GM12892 (cell line): ENCODE data around the gene MVB12B.

Experiments used
- DNase-seq: peaks from one replicate; pipeline ENCODE4 v3.0.0; 2011; ENCODE audit not compliant: insufficient read length
- FAIRE-seq: peaks from 2 replicates; lab custom pipeline; 2011; peaks lifted over from hg19 to GRCh38; lab: Jason Lieb, UNC
- POLR2A ChIP-seq: IDR thresholded peaks from 2 replicates; pipeline ENCODE4 v1.6.1; 2011; ENCODE audit warnings: low read depth, low read length, control low read depth
- POLR2AphosphoS5 ChIP-seq: IDR thresholded peaks from 2 replicates; pipeline ENCODE4 v1.6.1; 2011; ENCODE audit warnings: low read depth, low read length, control low read depth
- TAF1 ChIP-seq: IDR thresholded peaks from 2 replicates; pipeline ENCODE4 v1.6.1; 2011; ENCODE audit warnings: low read depth, mild to moderate bottlenecking, control low read depth, low read length, borderline replicate concordance

Gene MVB12B

GRCh38 chr9:126459965-126460843 lies 133.6 kb downstream of the MVB12B start:
- TF ChIP-seq TAF1 = no peak
- no peak for TF ChIP-seq POLR2AphosphoS5
- no peak for TF ChIP-seq POLR2A
- no peak for FAIRE-seq
- DNase-seq = no peak

- DNase-seq = no peak
- no peak for FAIRE-seq
- no peak for TF ChIP-seq POLR2A
- no peak for TF ChIP-seq TAF1
- TF ChIP-seq POLR2AphosphoS5 = no peak
These were observed 134.4 kb downstream of the MVB12B start for GRCh38 chr9:126461029-126461428.

- DNase-seq = no peak
- FAIRE-seq = no peak
- no peak for TF ChIP-seq POLR2AphosphoS5
- TF ChIP-seq TAF1 = no peak
- TF ChIP-seq POLR2A = no peak
These were observed 135.0 kb downstream of the MVB12B start for GRCh38 chr9:126461608-126462007.

GRCh38 chr9:126462617-126463016 lies 136.0 kb downstream of the MVB12B start:
- TF ChIP-seq POLR2AphosphoS5 = no peak
- DNase-seq = no peak
- FAIRE-seq = no peak

- FAIRE-seq (no peak), DNase-seq (no peak)
- no peak for TF ChIP-seq TAF1
- no peak for TF ChIP-seq POLR2A
- no peak for TF ChIP-seq POLR2AphosphoS5
These were observed 136.8 kb downstream of the MVB12B start for GRCh38 chr9:126463426-126463825.

DNA sequence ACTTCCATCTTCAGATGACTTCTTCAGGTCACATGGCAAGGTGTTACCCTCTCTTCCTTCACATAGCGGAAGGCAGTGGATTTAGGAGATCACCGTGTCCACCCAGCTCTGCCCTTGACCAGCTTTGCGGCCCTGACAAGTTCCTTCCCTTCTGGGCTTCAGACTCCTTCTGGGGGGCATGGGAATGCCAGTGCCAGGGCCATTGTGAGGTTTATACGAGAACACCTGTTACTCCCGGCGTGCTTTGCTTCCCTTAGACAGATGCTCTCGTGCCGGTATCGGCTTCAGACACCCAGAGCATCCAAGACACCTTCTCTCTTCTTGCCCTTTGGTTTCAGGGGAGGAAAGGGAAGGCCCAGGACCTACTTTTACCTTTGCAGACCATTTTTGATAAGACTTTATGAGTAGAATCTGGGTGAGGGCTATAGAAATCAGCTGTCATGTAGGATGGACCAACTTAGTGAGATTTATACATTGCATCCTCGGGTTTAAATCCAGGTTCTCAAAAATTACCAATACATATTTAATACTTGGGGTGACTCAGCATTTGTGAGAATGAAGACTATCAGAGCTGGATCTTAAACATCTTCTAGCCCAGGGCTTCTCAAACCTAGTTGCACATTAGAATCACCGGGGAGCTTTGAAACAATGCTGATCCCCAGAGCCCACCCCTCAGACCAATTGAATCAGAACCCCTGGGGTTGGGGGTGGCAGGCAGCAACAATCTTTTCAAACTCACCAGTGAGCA lies 138.2 kb downstream of the MVB12B start:
- no peak for TF ChIP-seq POLR2A
- no peak for TF ChIP-seq POLR2AphosphoS5
- TF ChIP-seq TAF1 = no peak
- FAIRE-seq (no peak), DNase-seq (no peak)

GRCh38 chr9:126465977-126466376 lies 139.3 kb downstream of the MVB12B start:
- no peak for FAIRE-seq
- TF ChIP-seq POLR2A = no peak
- TF ChIP-seq POLR2AphosphoS5 = no peak
- no peak for TF ChIP-seq TAF1

GRCh38 chr9:126468141-126468825 lies 141.7 kb downstream of the MVB12B start:
- no peak for DNase-seq
- FAIRE-seq = no peak

More at GRCh38 chr9:126465977-126466376, 139.3 kb downstream of the MVB12B start:
- DNase-seq = no peak

GRCh38 chr9:126470241-126470993 lies 143.8 kb downstream of the MVB12B start:
- DNase-seq (no peak), FAIRE-seq (no peak)
- TF ChIP-seq POLR2AphosphoS5 (no peak), POLR2A (no peak), TAF1 (no peak)

More at GRCh38 chr9:126468141-126468825, 141.7 kb downstream of the MVB12B start:
- TF ChIP-seq POLR2AphosphoS5 (no peak), POLR2A (no peak), TAF1 (no peak)

DNA sequence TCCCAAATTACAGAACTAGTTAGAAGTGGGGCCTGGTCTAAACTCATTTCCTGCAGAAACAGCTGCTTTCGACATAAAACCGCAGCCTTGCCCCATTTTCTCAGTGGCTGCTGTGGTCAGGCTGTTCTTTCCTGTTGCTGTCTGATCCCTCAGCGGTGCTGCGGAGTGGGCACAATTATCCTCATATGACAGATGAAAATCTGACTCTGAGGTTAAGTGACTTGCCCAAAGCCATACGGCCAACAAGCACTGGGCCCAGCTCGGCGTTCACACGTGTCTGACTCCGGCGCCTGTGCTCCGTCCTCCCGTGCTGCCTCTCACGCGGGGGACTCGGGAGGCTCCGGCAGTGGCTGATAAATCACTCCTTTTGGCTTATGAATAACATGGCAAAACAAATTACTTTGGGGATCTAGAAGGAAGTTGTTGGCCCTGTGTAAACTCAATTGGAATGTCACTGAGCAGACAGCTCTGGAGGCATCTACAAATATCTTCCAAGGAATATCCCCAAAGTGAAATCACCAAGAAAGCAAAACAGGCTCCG lies 144.5 kb downstream of the MVB12B start:
- DNase-seq (no peak), FAIRE-seq (peak; percentile 84)
- TF ChIP-seq POLR2A (no peak), POLR2AphosphoS5 (no peak), TAF1 (no peak)
